NCI-H446 (cell line): ENCODE results near the gene THRB.

Experiments
- DNase-seq, 2 experiments: peaks; one replicate each; lab custom pipeline; 2025; lab: John Stamatoyannopoulos, UW

The THRB gene

DNA sequence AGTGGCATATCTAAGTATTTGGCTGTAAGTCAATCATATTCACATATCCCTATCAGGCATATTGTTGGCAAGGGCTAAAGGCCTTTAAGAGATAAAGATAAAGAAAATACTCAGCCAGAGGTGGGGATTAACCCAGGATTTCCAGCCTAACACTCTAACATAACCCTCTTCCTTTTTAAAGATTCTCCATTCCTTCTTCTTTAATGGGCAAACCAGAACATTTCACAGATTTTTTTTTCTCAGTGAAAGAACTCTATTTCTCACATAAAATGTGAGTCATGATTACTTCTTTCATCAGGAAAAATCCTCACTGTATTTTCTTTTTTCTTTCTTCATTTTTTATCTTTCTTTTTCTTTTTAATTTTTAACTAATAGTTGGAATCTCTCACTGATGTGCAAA, 349.2 kb downstream of the THRB start:
- DNase-seq = no peak

DNA sequence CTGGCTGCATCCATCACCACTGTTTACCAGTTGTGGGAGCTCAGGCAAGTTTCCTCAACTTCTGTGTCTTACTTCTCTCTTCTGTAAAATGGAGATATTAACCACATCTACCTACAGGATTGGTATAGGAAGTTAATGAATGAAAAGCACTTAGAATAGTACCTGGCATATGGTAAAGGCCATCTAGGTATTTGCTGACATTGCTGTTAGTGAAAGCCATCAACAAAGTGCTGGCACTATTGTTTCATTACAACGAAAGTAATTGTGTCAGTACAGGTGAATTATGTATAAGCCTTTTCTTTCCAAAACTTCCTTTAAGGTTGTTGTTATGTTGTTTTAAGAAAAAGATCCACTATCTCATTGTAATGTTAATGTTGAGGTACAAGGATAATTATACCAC, 352.5 kb downstream of the THRB start:
- DNase-seq = no peak

DNA sequence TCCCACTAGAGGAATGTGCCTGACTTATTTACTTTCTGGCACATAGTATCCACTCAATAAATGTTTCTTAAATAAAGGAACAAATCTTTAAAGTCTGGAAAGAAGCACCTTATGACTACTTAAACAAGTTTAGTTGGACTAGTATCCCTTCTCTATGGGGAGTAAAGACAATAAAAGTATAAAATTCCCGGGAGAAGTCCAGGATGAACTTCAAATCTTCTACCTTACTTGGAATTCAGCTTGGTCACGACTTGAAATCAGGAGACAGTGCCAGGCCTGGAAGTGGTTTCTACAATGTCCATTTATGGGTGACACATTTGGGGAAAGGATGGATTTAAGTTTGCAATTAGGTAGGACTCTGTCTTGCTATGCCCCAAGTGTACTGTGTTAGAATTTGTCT, 353.1 kb downstream of the THRB start:
- DNase-seq = no peak

DNA sequence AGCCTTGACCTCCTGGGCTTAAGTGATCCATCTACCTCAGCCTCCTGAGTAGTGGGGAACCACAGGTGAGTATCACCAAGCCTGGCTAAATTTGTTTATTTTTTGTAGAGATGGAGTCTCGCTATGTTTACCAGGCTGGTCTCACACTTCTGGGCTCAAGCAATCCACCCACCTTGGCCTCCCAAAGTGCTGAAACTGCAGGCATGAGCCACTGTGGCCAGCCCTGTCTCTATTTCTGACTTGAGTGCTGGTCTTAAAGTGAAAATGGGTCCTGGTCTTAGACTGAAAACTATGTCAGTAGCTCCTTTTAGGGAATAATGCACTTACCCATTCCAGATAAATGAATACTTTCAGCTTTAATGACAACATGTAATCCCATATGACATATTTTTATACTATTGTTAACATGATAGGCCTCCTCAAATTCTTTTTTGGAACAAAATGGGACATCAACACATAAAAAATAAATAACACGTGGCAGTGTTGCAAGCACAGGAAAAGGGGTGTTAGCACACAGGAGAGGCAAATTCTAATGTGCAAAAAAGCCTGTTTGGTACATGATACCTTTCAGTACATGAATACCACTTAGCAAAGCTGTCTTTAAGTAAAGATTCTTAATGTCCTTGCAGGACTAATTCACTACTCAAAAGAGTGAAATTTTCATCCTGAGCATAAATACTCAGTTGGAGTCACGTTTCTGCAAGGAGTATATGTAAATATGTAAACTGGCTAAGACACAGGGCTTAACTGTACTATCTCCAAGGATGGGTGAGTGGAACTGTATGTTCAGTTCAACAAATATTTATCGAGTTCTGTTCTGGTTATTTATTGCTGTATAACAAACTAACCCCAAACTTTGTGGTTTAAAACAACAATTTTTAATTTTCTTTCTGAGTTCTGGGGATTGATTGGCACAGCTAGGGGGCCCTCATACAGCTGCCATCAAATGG, 354.9 kb downstream of the THRB start:
- DNase-seq = no peak

DNA sequence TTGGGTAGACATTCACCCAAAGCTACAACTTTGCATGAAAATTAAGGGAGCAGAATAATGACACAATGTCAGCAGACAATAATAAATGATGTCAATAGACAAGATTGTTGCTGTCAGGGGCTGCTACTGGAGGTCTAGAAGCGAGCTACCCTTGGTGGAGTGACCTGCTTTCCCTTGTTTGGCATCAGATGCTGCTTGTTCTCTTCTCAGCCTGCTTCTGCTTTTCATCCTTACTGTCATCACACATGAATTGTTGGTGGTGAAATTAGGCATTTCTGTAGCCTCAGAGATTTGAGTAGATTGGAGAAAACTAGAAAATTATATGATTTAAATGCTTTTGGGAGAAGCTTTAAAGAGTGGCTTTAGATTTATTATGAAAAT, 355.8 kb downstream of the THRB start:
- no peak for DNase-seq

DNA sequence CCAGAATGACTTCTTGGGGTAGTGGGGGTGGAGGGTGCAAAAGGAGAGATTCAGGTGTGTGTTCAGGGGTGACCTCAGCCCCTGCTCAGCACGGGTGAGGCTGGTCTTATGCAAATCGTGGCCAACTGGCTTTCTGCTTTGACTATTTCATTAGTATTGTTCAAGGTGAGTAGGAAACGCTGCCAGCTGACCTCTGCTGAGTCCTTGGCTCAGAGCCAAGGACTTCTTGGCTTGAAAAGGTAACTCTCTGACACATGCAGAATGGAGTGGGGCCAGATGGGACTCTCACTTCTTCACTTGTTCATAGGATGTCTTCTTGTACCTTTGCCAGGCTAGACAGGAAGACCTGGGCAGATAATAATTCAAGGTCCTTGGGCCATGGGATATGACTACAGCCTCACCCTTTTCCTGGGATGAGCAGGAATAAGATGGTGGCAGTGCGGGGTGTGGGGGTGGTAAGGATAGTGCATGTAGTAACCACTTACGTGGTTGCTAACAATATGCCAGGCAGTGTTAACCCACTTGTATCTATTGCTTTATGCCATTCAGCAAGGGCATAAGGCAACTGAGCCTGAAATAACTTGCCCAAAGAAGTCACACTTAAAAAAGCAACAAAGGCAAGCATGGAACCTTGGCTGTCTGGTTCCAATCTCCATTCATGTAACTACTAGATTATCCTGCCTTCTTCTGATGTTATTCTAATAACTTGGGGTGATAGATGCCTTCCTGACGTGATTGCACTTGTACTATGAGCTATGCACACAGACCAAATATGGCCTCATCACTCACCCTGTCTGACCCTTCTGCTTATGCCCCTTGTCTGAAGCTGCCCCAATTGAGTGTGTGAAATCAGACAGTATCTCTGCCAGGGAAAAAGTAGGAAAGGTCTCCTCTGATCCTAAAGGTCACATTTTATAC, 356.4 kb downstream of the THRB start:
- DNase-seq = peak in 1 of 2 experiments; percentile 48

DNA sequence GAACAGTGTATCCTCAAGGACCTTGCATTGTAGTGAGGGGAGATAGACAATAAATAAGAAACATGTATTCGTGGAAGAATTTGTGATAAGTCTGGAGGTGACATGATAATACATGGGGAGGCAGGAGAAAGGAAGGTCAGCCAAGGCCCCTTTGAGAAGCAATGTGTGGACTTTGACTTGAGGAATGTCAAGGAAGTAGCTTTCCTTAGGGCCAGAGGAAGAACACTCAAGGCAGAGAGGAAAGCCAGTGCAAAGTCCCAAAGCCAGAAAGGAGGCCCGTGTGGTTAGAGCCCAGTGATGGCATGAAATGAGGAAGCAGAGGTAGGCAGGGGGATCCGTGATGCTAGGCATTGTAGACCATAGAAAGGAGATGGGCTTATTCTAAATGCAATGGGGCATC, 357.3 kb downstream of the THRB start:
- no peak for DNase-seq

DNA sequence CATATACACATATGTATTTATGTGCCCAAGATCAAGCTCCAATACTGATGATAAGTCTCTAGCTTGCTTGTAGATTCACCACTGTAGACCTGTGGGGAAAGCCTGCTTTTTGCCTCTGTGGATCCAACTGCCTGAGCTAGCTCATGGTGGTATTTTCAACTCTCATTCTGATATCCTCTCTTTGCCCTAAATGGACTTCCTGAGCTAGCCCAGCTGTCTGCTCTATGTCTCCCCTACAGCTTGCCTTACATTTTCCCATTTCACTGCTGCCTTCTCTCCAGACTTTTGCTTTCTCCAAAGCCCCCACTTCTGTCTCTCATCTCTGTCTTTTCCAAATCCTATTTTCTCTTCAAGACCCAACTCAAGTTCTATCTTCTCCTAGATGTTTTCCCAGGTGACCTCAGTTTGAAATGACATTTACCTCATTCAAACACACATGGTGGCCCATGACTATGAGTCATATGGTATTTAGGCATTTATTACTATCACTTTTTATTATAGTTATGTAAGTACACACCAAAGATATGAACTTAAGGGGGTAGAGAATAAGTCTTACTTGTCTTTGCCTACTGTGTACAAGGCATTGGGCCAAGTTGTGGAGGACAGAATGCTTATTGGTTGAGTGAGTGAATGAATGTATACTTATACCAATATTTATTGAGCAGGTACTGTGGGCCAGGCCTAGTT, 357.9 kb downstream of the THRB start:
- no peak for DNase-seq

DNA sequence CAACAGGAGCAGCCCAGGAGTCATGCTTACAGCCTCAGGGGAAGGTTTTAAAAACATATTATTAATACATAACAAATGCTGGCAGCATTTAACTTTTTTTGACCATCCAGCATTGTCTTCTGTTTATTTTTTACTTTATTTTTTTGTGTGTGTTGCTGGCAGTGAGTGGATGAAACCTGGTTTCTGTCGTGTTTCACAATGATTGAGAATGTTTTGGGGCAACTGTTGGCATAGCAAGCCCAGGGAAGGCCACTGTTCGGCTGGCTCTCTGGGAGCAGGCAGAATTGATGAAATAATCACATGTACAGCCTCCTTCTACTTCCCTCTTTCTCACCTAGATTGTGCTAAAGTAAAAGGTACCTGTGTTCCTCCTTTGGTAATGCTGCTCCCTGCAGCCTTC, 359.4 kb downstream of the THRB start:
- no peak for DNase-seq

DNA sequence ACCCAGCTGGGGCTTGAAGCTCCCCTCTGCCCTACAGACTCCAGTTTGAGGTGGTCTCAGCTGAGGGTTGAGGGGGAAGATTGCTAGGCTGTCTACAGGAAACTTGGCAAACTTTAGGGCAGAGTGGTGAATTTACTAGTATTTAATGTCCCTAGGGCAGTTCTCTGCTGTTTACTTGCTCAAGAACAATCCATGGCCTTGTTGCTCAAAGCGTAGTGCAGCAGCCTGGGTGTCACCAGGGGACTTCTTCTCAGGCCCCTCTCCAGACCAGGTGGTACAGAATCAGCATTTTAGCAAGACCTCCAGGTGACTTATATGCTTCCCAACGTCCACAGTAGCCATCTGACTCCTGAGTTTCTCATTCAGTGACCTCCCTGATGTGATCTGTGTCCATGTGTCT, 360.7 kb downstream of the THRB start:
- DNase-seq = no peak

DNA sequence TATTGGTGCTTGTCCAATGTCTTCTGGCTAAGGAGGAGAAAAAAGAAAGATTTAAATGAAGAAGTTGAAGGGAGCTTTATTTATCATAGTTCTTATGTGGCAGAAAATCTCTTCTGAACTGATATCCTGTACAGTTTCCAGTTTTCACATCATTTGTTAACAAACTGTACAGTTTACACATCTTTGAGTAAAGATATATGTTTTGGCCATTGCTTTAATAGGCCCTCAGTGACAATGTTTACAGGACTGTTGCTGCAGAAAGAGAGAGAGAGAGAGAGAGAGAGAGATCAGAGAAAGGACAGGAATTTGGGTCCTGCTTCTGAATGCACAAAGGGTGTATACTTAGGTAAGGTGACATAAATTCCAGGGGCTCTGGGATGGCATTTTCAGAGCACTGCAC, 361.2 kb downstream of the THRB start:
- no peak for DNase-seq

DNA sequence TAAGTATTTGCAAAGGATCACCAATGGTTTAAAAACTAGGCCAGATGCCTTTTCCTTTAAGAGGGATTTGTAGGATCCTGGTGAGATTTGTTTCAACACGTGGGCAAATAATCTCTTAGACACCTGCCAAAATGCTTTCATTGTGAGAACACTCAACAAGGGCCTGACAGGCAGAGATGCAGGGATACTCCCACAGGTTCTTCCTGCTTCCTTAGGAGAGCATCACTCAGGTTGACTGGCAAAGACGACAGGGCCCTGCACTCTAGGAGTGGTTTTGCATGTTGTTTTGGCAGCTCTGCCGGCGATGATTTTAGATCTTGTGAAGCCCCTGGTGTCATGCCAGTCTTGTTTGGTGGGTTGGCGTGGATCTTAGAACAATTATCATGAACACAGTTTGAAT, 365.1 kb downstream of the THRB start:
- peak; percentile 0 to 40 for DNase-seq

DNA sequence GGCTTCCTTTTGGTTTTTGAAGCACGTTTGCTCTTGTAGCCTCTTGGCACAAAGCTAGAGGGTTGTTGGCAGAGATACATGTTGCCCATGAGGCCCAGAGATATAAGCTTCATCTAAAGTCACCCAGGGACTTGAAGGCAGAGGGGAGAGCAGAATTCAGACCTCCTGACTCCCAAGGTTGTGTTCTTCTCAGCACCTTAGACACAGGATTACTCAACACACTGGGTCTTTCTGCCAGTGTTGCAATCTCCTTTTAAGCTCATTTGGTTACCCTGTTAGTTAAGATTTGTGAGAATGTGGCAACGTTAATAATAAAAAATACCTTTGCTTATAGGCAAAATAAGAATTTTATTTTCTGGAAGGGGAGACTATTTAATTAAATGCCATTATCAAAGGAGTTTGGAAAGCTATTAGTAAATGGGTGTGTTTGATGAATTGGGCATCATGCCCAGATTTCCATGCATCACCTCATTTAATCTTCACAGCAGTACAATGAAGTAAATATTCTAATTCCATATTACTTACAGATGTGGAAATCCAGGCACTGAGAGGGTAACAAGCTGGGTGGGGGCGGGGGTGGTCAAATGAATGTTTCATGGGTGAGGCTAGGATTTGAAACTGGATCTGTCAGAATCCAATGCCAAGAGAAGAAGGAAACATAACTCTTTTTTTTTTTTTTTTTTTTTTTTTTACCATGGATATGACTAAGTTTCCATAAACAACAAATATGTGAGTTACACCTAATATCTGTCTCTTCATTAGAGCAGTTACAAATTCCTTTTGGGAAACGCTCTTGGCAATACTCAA, 366.2 kb downstream of the THRB start:
- peak; percentile 33 to 66 for DNase-seq

DNA sequence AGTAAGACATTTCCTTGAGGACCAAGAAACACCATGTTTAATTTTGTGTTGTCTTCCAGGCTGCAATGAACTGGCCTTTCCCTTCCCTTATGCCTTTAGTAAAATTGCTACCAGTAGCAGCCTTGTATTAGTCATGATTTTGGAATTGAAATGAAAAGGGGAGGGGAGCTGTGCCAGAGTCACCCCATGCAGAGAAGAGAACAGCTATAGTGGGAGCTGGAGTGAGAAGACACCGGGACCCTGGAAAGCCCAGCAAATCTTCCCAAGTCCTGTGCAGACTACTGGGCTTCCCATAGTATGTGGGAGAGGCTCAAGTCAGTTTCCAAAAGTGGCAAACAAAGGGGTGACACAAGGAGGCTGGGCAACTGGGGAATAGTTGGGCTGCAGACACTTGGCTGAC, 371.1 kb downstream of the THRB start:
- DNase-seq = peak in 1 of 2 experiments; percentile 16

DNA sequence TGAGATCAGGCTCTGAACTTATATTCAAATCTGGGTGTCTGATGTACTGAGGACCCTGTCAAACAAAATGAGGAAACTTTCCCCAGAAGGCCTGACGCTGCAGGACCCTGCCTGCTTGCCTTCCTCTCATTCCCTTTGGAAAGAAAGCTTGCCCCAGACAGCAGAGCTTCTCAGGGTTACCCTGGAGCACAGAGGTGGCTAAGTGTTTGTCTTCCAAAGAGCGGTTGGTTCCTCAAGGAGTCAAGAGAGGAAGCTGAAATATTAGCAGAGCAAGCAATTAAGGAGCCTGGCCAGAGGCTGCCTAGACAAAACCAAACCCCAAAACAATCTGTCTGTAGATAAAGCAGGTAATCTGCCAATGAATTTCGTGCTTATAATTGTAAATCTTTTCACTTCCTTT, 374.2 kb downstream of the THRB start:
- DNase-seq = no peak

DNA sequence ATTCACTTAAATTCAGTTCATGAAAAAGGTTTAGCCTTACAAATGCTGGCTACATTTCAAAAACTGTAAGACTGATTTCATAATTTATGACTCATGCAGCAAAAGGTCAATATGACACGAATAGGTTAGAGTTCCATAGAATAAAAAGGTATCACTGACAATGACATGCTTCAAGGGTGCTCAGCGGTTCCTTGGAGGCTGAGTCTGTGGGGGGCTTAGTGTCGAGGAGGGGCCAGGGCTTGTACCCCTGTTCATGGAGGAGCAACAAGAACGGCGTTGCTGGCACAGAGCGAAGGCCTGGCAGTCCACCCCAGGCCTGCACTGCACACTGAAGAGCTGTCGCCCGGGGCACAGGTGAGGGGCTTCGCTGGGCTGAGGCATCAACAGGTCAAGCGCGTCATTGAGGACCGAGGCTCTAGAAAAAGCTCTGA, 375.3 kb downstream of the THRB start:
- DNase-seq = peak in 1 of 2 experiments; percentile 13

DNA sequence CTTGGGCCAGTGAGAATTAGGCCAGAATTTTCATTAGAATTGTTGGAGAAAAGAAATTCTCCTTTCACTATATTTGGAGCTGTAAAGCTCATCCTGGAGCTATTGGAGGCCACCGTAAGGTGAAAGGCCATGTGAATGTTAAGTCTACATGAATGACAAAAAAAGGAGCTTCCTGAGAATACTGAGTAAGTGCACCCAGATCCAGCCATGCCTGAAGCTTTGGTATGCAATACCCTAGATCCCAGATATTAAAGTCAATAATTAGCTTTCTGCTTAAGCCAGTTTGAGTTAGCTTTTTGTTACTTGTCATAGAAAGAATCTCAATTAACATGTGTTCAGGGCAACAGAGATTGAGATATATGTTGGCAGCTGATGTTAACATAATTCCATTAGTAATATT, 377.1 kb downstream of the THRB start:
- DNase-seq = no peak

DNA sequence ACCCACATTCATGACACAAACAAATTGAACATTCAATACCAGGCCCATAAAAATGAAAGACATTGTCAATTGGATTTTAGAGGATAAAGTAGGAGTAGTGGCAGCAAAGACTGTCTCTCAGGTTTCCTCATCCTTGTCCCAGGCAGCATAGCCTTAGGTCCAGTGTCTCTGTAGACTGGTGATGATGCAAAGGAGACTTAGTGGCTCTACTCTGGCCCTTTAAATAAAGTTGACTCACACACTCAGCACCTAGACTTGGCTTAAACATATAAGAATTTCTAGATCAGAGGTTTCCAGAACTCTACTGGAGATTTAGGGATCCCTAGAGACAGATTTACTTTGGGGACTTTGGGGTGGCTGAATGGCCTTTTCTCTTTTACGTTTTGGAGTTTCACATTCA, 382.9 kb downstream of the THRB start:
- no peak for DNase-seq

DNA sequence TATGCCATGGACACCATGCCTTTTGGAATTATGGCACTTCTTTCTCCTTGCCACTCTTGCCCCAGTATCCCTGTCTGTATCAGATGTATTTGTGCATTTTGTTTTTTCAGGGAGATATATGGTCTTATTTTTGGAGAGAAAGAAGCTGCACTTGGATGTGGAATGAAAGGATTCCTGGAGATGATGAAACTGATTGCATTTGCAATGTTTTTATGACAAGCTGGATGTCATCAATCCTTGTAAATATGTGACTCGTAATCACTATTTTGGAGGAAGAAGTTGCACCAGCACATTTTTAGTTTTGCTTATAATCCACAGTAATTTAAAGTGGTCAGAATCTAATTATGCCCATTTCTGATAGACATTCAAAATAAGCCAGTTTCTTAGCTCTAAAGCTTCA, 384.6 kb downstream of the THRB start:
- DNase-seq = no peak

DNA sequence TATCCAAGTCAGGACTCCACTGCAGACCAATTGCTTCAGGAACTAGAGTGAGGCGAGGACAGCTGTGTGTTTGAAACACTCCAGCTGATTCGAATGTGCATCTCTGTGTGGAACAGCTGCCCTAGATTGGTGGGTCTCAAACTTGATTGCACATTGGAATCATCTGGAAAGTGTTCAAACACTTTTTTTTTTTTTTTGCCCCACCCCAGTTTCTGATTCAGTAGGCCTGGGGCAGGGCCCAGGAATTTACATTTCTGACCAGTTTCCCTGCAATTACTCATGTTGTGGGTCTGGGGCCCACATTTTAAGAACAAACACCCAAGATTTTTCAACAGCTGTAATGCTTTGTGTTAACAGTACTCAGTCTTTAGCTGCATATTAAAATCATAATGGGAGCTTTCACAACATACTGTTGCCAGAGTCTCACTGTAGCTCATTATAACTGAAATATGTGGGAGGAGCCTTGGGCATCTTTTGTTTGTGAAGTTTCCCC, 392.9 kb downstream of the THRB start:
- no peak for DNase-seq

DNA sequence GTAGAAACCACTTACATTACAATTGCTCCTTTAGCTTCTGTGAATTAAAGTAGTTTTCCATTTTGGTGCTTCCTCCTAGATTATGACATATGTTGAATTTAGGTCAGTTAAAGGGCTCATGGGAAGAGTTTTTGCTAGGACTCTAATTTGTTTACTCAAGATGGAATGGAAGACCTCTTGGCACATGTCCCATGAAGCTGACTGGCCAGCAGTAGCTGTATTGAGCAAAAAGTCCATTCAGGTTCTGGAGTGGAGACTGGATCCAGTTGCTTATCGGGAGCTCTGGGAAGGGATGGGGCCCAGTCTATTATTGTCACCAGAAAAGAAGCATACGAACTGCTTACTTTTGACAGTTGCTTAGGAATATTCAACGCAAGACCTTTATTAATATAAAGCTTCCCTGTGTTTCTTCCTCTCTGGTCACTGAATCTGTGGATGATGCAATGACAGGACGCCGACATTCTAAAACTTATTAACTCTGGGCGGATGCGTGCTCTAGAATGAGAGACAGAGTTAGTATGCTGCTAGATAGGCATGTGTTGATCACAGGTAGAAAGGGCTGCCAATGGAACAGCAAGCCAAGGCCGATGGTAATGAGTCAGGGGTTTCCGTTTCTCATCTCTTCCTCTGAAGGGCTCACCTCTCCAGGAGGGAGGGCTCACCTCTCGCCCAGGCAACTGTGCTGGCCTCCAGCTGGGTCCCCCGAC, 393.8 kb downstream of the THRB start:
- no peak for DNase-seq
